HepG2 (cell line): ENCODE data around the gene CDC42EP4. TPM values are rescaled to one million over a fixed set of nuclear protein-coding genes. Genes with fewer than 3 reads are reported as not detected.

Experiments
- HCFC1 ChIP-seq: fragments of 150-350 bp; IDR thresholded peaks from 2 replicates; pipeline ENCODE4 v1.6.1; 2014; ENCODE audit warnings: low read depth, low read length
- MAX ChIP-seq: IDR thresholded peaks from 2 replicates; pipeline ENCODE4 v1.6.1; 2012; ENCODE audit warnings: inconsistent platforms
- MLXIP ChIP-seq: sonication (generic); formaldehyde crosslinking; IDR thresholded peaks from 2 replicates; pipeline ENCODE4 v1.9.0; 2021; ENCODE audit warnings: missing genetic modification reagents, borderline replicate concordance
- RORA ChIP-seq: sonication (generic); formaldehyde crosslinking; IDR thresholded peaks from 2 replicates; pipeline ENCODE4 v1.5.0; 2020; ENCODE audit warnings: mild to moderate bottlenecking, missing genetic modification reagents, moderate library complexity
- SNAI1 ChIP-seq: sonication (generic); formaldehyde crosslinking; IDR thresholded peaks from 2 replicates; pipeline ENCODE4 v1.5.0; 2020; ENCODE audit warnings: mild to moderate bottlenecking, missing genetic modification reagents, borderline replicate concordance
- SOX13 ChIP-seq, 3 experiments: fragments of 450-650 bp in 1 of 3; sonication (generic) in 1 of 3; formaldehyde crosslinking in 1 of 3; IDR thresholded peaks in 2 of 3; conservative IDR thresholded peaks in 1 of 3; 2 replicates each; pipeline versions ENCODE4 v1.5.0 to v1.6.1; 2016 to 2020; ENCODE audit warnings: antibody characterized with exemption in 1 of 3, mild to moderate bottlenecking in 1 of 3, missing compliant biosample characterization in 1 of 3, missing genetic modification reagents in 1 of 3, moderate library complexity in 1 of 3
- TAF1 ChIP-seq: sonication (generic); formaldehyde crosslinking; IDR thresholded peaks from 2 replicates; pipeline ENCODE4 v1.4.0; 2020; ENCODE audit warnings: missing genetic modification reagents
- TFDP2 ChIP-seq: sonication (generic); formaldehyde crosslinking; IDR thresholded peaks from 2 replicates; pipeline ENCODE4 v1.4.0; 2020; ENCODE audit warnings: missing genetic modification reagents
- YEATS4 ChIP-seq: sonication (generic); formaldehyde crosslinking; IDR thresholded peaks from 2 replicates; pipeline ENCODE4 v1.4.0; 2020; ENCODE audit warnings: missing genetic modification reagents, borderline replicate concordance
- ZNF10 ChIP-seq: sonication (generic); formaldehyde crosslinking; IDR thresholded peaks from 2 replicates; pipeline ENCODE4 v1.4.0; 2020; ENCODE audit warnings: mild to moderate bottlenecking, low read depth, missing genetic modification reagents, borderline replicate concordance
- ZNF513 ChIP-seq: sonication (generic); formaldehyde crosslinking; conservative IDR thresholded peaks from 2 replicates; pipeline ENCODE4 v1.5.0; 2020; ENCODE audit warnings: missing genetic modification reagents
- ZNF609 ChIP-seq: sonication (generic); formaldehyde crosslinking; IDR thresholded peaks from 2 replicates; pipeline ENCODE4 v1.4.0; 2020; ENCODE audit warnings: mild to moderate bottlenecking, missing genetic modification reagents, borderline replicate concordance
- ZNF75D ChIP-seq: sonication (generic); formaldehyde crosslinking; IDR thresholded peaks from 2 replicates; pipeline ENCODE4 v1.8.1; 2023; ENCODE audit warnings: missing genetic modification reagents, mild to moderate bottlenecking, borderline replicate concordance
- polyA plus RNA-seq, 8 experiments: library from polyadenylated mRNA; depleted of rRNA in 3 of 8; stranded (reverse) in 7 of 8; unstranded in 1 of 8; fragments of >200 nt; fragmentation: Illumina TruSeq in 4 of 8; extraction: Trizol in 4 of 8; gene quantifications; 2 replicates each; pipeline versions ENCODE4 v1.2.1 to v1.2.3, GENCODE V29; 2011 to 2016; ENCODE audit warnings: low read depth in 4 of 8, missing spikeins in 1 of 8, mixed read lengths in 1 of 8; ENCODE audit not compliant: insufficient read depth in 1 of 8
- total RNA-seq, 5 experiments: library from RNA; depleted of rRNA; stranded (reverse); fragments of >200 nt; fragmentation: Illumina TruSeq; extraction: Trizol; gene quantifications; 2 replicates each; pipeline ENCODE4 v1.2.3, GENCODE V29; 2016; ENCODE audit warnings: low read depth in 1 of 5

CDC42EP4 gene
- total and polyA plus RNA-seq, 2 of the 13 experiments (the other 11 are each of a cell fraction or from before 2014, with no cell fraction given) = 19.0 to 54.0 TPM

GRCh38 chr17:73261952-73262675 is 49.7 kb downstream of the CDC42EP4 start (continued):
- TF ChIP-seq ZNF513 (no peak), TAF1 (CRISPR knock-in tag) (peak; percentile 67), ZNF609 (CRISPR knock-in tag) (no peak), RORA (no peak), SOX13 (IDR thresholded peaks at IDR 0.05) (peak; percentile 10; the same call in 1 of the 2 replicates), SOX13 (CRISPR knock-in tag; conservative IDR thresholded peaks at IDR 0.05 in 1 of 2, IDR thresholded peaks at IDR 0.05 in 1 of 2) (peak in 1 of 2 experiments; percentile 82; a peak in 2 of 4 replicates), ZNF75D (CRISPR knock-in tag) (no peak), MLXIP (CRISPR knock-in tag) (peak; percentile 75; the same call in 1 of the 2 replicates), MAX (peak; percentile 86), TFDP2 (CRISPR knock-in tag) (peak; percentile 85), HCFC1 (no peak), SNAI1 (CRISPR knock-in tag) (no peak), ZNF10 (CRISPR knock-in tag) (no peak), YEATS4 (CRISPR knock-in tag) (peak; percentile 89)
